22Rv1 (cell line): ENCODE measurements around the gene SALL2.

ENCODE experiments used
- CTCF ChIP-seq: fragments of 450-650 bp; IDR thresholded peaks from 2 replicates; pipeline ENCODE4 v1.5.1; 2017; ENCODE audit warnings: mild to moderate bottlenecking
- ZFX ChIP-seq: fragments of 450-650 bp; IDR thresholded peaks from 2 replicates; pipeline ENCODE4 v1.6.1; 2017; ENCODE audit warnings: antibody characterized with exemption, borderline replicate concordance

- TF ChIP-seq CTCF = no peak
- TF ChIP-seq ZFX = no peak
Measured at GRCh38 chr14:21533294-21533693, 7.1 kb upstream of the SALL2 start.
